NT2/D1 (cell line): ENCODE measurements around the gene MARK3.

Source experiments
- SUZ12 ChIP-seq: IDR thresholded peaks from 2 replicates; pipeline ENCODE4 v1.6.1; 2011; ENCODE audit not compliant: insufficient read length, insufficient read depth; ENCODE audit errors: extremely low read depth
- YY1 ChIP-seq: IDR thresholded peaks from 2 replicates; pipeline ENCODE4 v1.6.1; 2011; ENCODE audit not compliant: insufficient read length, insufficient read depth
- ZNF274 ChIP-seq: IDR thresholded peaks from 2 replicates; pipeline ENCODE4 v1.6.1; 2011; ENCODE audit warnings: mild to moderate bottlenecking, low read depth, low read length

GRCh38 chr14:103530390-103530789 lies 145.2 kb downstream of the MARK3 start:
- TF ChIP-seq ZNF274 (no peak), SUZ12 (no peak), YY1 (no peak)
